ENCODE measurements around the gene HYLS1.
A peak's percentile ranks its signal among the peaks of the same experiment; 100 is the strongest.

The HYLS1 gene

GRCh38 chr11:125935056-125935455, 47.6 kb downstream of the HYLS1 start:
- no peak for DNase-seq

GRCh38 chr11:125935618-125936199, 48.2 kb downstream of the HYLS1 start:
- DNase-seq, result no peak

GRCh38 chr11:125938418-125938817, 51.0 kb downstream of the HYLS1 start:
- DNase-seq, result no peak

- no peak for DNase-seq
These were observed 51.6 kb downstream of the HYLS1 start for GRCh38 chr11:125939081-125939521.

GRCh38 chr11:125940145-125940544, 52.7 kb downstream of the HYLS1 start:
- no peak for DNase-seq

- DNase-seq, result no peak
These were observed 53.8 kb downstream of the HYLS1 start for GRCh38 chr11:125941267-125941618.

- peak; percentile 94 for DNase-seq
These were observed 54.4 kb downstream of the HYLS1 start for GRCh38 chr11:125941619-125942611.

- DNase-seq, result no peak
These were observed 55.4 kb downstream of the HYLS1 start for GRCh38 chr11:125942771-125943428.

- no peak for DNase-seq
These were observed 56.3 kb downstream of the HYLS1 start for GRCh38 chr11:125943661-125944349.

- DNase-seq, result no peak
These were observed 57.0 kb downstream of the HYLS1 start for GRCh38 chr11:125944350-125945010.

- DNase-seq, result no peak
These were observed 57.7 kb downstream of the HYLS1 start for GRCh38 chr11:125945011-125945796.

- no peak for DNase-seq
These were observed 58.5 kb downstream of the HYLS1 start, which contains the start of gene VSIG10L2 for GRCh38 chr11:125945797-125946520. Gene VSIG10L2, plus strand, starts transcription at chr11:125946044. Its CDS starts 12 bp downstream, at chr11:125946056.

- no peak for DNase-seq
These were observed 59.4 kb downstream of the HYLS1 start for GRCh38 chr11:125946712-125947418.

- no peak for DNase-seq
These were observed 60.2 kb downstream of the HYLS1 start for GRCh38 chr11:125947419-125948277.

GRCh38 chr11:125948278-125949051, 61.0 kb downstream of the HYLS1 start:
- no peak for DNase-seq

GRCh38 chr11:125949271-125950177, 62.1 kb downstream of the HYLS1 start:
- no peak for DNase-seq

- DNase-seq, result no peak
These were observed 62.7 kb downstream of the HYLS1 start for GRCh38 chr11:125950178-125950490.
